Midbrain (tissue), 1 donor: ENCODE results near the gene BHMT.
A peak's percentile ranks its signal among the peaks of the same experiment; 100 is the strongest.

Experiments used
- DNase-seq: peaks from one replicate; lab custom pipeline; 2025; lab: John Stamatoyannopoulos, UW

BHMT gene, protein sequence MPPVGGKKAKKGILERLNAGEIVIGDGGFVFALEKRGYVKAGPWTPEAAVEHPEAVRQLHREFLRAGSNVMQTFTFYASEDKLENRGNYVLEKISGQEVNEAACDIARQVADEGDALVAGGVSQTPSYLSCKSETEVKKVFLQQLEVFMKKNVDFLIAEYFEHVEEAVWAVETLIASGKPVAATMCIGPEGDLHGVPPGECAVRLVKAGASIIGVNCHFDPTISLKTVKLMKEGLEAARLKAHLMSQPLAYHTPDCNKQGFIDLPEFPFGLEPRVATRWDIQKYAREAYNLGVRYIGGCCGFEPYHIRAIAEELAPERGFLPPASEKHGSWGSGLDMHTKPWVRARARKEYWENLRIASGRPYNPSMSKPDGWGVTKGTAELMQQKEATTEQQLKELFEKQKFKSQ

GRCh38 chr5:79111387-79111959, at the start of gene BHMT:
Gene BHMT (plus strand): TSS chr5:79111809. CDS start chr5:79111886, 77 bp downstream.
- DNase-seq = no peak

DNA sequence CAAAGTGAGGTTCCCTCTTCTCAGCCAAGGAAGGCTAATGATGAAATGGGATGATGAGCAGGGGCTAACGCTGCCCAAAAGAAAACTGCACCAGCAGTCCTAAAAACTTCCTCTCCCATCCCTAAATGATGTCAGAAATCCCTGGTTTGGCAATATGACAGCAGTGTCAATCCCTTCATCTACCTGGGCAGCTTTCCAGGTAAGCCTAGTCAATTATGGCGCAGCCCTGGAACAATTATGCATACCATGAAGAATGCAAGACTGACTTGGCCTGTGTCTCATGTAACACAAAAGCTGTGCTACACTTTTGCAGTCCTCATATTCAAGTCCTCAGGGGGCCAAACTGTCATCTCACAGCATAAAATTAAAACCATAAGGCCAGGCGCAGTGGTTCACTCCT, 49.2 kb upstream of the BHMT start:
- DNase-seq = no peak

DNA sequence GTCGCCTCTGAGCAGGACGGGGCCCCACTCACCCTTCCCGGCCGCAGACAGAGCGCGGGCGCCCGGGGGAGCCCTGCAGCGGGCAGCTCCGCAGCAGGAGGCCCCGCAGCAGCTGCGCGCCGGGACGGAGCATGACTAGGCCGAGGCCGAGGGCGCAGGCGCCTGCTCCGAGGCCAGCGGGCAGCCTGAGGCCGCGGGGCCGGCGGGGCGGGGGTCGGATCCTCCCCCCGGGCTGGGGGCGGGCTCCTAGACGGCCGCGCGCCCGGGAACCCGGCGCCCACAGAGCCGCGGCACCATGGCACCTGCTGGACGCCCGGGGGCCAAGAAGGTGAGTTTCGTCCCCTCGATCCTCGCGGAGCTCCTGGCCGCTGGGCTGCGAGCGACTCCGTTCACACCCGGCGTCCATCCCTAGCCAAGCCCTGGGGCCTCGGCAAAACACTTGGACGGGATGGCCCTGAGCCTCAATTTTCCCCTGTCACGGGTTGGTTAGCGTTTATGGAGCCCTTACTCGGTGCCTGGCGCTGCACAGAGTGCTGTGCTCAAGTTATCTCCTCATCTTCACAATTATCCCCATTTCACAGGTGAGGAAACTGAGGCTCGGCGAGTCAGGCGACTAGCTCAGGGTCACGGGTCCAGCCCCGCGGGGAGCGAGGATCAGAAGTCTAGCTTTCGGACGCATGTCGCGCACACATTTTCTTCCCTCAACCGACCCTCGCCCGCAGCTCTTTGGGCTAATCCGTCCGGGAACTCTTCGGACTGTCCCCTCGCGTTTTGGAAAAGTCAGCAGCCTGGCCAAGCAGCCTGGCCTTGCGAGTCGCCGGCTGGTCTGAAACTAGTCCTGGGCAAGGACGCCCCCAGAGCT, 41.9 kb upstream of the BHMT start, which contains the start of the genes BHMT2 and DMGDH:
Gene BHMT2, plus strand, starts transcription at position 280 of the 862 bp plus-strand sequence. Its CDS starts 16 bp downstream, at position 296.
Gene DMGDH, minus strand, starts transcription at position 187 of the 862 bp plus-strand sequence. Its CDS starts 54 bp downstream, at position 133.
- peak; percentile 2 for DNase-seq

GRCh38 chr5:79070350-79070667, 41.3 kb upstream of the BHMT start:
- no peak for DNase-seq

DNA sequence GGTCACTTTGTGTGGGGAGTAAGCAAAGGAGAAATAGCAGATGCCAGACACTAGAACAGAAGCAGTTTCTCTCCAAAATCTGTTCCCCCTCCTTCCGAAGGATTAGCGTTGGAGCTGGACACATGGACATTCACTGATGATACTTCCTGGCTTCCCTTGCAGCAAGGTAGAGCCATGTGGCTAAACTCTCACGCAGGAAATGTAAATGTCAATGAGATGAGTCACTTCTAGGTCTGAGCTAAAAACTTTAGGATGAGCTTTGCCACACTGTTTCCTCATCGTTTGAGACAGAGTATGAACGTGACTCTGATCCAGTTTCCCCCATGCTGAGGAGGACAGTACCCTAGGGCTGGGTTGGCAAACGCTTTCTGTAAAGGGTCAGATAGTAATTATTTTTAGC, 37.0 kb upstream of the BHMT start:
- no peak for DNase-seq

GRCh38 chr5:79075646-79076426, 35.8 kb upstream of the BHMT start:
- DNase-seq = no peak

- DNase-seq = no peak
These were observed 34.8 kb upstream of the BHMT start for GRCh38 chr5:79076819-79077218.

GRCh38 chr5:79077680-79078365, 33.8 kb upstream of the BHMT start:
- DNase-seq = no peak

- DNase-seq = no peak
These were observed 30.8 kb upstream of the BHMT start for GRCh38 chr5:79080804-79081203.

- DNase-seq = no peak
These were observed 29.8 kb upstream of the BHMT start for GRCh38 chr5:79081779-79082178.

DNA sequence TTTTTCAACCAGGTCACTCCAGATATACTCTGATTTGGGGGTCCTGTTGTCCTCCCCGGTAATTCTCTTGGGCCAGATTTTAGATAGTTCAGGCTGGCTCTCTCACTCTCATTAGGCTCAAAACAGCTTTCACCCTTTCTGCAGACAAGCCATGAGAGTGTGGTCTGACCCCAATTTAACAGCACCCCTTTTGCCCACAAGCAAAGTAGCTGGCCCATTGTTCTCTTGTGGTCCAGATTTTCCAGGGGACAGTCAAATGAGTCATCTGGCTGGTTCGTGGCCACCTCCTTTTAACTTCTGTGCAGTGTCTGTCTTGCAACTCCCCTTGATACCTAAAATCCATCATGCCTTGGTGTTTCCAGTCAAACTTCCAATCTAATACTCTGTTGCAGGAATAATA, 25.5 kb upstream of the BHMT start:
- no peak for DNase-seq

- DNase-seq = no peak
These were observed 23.1 kb upstream of the BHMT start for GRCh38 chr5:79088507-79088906.

DNA sequence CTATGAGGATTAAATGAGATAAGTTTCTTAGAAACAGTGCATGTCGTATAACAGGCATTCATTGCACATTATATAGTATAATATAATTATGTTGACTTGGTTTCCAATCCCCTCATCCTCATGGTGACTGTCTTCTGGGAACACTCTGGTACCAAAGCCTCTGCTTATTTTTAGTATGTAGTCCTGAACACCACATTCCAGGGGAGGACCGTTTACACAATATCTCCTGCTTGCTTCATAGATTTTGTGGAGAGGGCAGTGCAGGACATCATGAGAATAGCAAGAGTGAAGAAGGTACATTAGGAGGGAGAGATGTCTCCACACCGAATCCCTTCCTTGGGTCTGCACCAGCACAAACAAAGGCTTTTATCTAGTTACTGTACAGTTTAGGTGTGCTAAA, 20.5 kb upstream of the BHMT start:
- DNase-seq = no peak

GRCh38 chr5:79093762-79094161, 17.8 kb upstream of the BHMT start:
- no peak for DNase-seq

- no peak for DNase-seq
These were observed 5.7 kb upstream of the BHMT start for GRCh38 chr5:79105868-79106267.

DNA sequence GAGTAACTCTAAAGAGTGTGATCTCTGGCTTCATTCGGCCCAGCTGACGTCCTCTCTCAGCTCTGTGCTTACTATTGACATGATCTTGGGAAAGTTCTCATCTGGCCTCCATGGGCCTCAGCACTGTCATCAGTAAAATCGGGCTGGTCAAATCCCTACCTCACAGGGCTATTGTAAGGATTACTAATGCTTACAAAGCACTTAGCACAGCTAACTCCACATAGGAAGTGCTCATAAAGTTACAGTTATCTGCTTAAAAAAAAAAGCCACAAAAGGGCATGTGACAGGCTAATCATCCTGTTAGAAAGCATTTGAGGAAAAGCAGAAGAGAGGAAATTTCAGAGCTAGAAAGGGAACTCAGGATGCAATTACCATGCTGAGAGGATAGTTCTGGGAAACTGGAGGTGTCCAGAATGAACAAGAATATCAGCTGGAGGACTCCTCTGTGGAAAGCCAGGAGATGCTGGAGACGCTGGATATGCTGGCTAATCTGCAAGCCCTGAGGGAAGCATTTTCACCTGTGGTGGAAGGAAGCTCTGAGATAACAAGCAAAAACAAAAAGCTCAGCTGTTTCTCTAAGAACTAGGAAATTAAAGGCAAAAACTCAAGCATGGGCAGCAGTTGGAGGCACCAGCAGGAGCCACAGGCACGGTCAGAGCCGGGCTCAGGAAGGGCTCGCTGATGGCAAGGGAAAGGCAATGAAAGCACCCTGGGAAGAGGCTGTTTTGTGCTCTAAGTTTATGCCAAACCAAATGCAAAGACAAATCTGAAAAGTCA, 4.4 kb upstream of the BHMT start:
- no peak for DNase-seq

GRCh38 chr5:79108086-79108485, 3.5 kb upstream of the BHMT start:
- DNase-seq = no peak

DNA sequence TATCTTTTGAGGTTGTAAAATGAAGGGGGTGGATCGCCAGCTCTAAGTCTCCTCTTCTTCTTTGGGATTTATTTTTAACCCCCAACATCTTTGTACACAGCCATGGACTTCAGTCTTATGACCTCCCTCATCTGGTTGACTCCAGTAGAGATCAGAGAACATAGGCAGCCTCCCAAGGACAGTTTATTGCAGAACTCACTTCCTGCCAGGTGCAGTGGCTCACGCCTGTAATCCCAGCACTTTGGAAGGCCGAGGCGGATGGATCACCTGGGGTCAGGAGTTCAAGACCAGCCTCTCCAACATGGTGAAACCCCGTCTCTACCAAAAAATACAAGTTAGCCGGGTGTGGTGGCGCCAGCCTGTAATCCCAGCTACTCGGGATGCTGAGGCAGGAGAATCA, 2.8 kb upstream of the BHMT start:
- no peak for DNase-seq

- no peak for DNase-seq
These were observed 1.8 kb upstream of the BHMT start for GRCh38 chr5:79109527-79110492.
